Measurements from ENCODE around the gene AP3M1. TPM values are rescaled to one million over a fixed set of nuclear protein-coding genes. Genes with fewer than 3 reads are reported as not detected.

The AP3M1 gene
- total RNA-seq, 6 experiments from 2014 or later, result 16.2 to 22.4 (median 19.9) TPM

DNA sequence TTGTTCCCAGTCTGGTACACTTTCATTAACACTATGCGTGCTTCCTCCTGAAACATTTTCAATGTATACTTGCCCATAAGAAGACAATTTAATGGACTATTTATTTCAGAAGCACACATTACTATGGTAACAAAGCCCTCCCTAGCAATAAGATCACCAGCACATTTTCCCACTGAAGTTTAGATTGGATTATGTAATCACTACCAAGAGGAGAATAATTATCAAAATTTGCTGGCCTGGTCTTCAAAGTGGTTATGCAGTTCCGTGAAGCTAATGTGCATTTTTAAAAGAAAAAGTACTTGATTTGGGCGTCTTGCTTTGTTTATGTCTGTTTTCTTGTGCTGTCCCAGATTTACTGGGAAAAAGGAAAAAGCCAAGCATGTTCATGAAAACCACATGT, 61.9 kb downstream of the AP3M1 start:
- H3K36me3 ChIP-seq, result peaks cover 0 to 11% (median 0%) of the 10 kb centered on the region in 4 donors
- H3K9me3 ChIP-seq, result no peaks in the 10 kb centered on the region
- no peak for ATAC-seq
- H3K4me3 ChIP-seq, result no peak overlapping the region
- 77% methylated on average over 3 of the region's 3 CpGs for WGBS (ENCODE audit: insufficient coverage, low coverage, low lambda C conversion rate, missing lambda C conversion rate)
- TF ChIP-seq POLR2A (IDR thresholded peaks at IDR 0.05), result no peak
- TF ChIP-seq, protein P1, sequence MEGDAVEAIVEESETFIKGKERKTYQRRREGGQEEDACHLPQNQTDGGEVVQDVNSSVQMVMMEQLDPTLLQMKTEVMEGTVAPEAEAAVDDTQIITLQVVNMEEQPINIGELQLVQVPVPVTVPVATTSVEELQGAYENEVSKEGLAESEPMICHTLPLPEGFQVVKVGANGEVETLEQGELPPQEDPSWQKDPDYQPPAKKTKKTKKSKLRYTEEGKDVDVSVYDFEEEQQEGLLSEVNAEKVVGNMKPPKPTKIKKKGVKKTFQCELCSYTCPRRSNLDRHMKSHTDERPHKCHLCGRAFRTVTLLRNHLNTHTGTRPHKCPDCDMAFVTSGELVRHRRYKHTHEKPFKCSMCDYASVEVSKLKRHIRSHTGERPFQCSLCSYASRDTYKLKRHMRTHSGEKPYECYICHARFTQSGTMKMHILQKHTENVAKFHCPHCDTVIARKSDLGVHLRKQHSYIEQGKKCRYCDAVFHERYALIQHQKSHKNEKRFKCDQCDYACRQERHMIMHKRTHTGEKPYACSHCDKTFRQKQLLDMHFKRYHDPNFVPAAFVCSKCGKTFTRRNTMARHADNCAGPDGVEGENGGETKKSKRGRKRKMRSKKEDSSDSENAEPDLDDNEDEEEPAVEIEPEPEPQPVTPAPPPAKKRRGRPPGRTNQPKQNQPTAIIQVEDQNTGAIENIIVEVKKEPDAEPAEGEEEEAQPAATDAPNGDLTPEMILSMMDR (IDR thresholded peaks at IDR 0.05), result no peak
- no peak overlapping the region for H3K27ac ChIP-seq
- no peak for DNase-seq
- intact Hi-C loops (cut with DNase I), result no loop called here
- H3K27me3 ChIP-seq, result no peaks in the 10 kb centered on the region
- H3K4me1 ChIP-seq, result no peaks in the 10 kb centered on the region

DNA sequence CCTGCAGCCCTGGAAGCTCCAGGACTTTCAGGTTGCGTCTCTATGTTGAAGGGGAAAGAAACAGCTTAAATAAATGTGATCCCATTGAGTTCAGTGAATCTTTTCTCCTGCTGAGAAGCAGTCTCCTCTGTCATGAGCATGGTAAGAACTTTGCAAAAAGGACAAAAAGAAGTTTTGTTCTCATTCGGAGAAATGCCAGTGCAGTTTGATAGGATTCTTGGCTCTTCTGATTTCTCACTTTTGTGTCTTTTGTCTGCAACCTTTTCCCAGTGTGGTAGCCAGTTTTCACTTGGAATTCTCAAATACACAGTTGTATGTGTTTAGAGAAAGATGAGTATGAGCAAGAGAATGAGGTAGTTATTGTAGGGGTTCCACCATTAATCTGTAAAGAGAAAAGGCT, 64.3 kb downstream of the AP3M1 start:
- Histone ChIP-seq H3K27ac (no peak overlapping the region), H3K4me3 (no peak overlapping the region), H3K4me1 (peaks cover 0 to 19% (median 8%) of the 10 kb centered on the region in 4 donors), H3K36me3 (peaks cover 0 to 11% (median 0%) of the 10 kb centered on the region in 4 donors), H3K27me3 (no peaks in the 10 kb centered on the region), H3K9me3 (no peaks in the 10 kb centered on the region)
- TF ChIP-seq POLR2A (IDR thresholded peaks at IDR 0.05), result no peak
- TF ChIP-seq, protein P1 (IDR thresholded peaks at IDR 0.05), result no peak
- intact Hi-C loops (cut with DNase I), result no loop called here
- 95% methylated on average over 2 of the region's 2 CpGs for WGBS (ENCODE audit: insufficient coverage, low coverage, low lambda C conversion rate, missing lambda C conversion rate)
- no peak for DNase-seq
- ATAC-seq, result no peak

GRCh38 chr10:74084955-74085354, 65.7 kb downstream of the AP3M1 start:
- Histone ChIP-seq H3K9me3 (no peaks in the 10 kb centered on the region), H3K4me1 (peaks cover 0 to 19% (median 8%) of the 10 kb centered on the region in 4 donors), H3K27me3 (no peaks in the 10 kb centered on the region), H3K36me3 (peaks cover 0 to 7% (median 0%) of the 10 kb centered on the region in 4 donors), H3K27ac (no peak overlapping the region), H3K4me3 (no peak overlapping the region)
- no peak for TF ChIP-seq POLR2A (IDR thresholded peaks at IDR 0.05)
- TF ChIP-seq, protein P1 (IDR thresholded peaks at IDR 0.05), result no peak
- intact Hi-C loops (cut with DNase I), result no loop called here
- DNase-seq (no peak), ATAC-seq (no peak)
- WGBS (ENCODE audit: insufficient coverage, low coverage, low lambda C conversion rate, missing lambda C conversion rate), result 71% methylated on average over 3 of the region's 3 CpGs

GRCh38 chr10:74083304-74083703, 67.3 kb downstream of the AP3M1 start:
- H3K27ac ChIP-seq, result peak overlapping the region; percentile 4 to 37 (median 19)
- no peak overlapping the region for H3K4me3 ChIP-seq
- peaks cover 0 to 19% (median 8%) of the 10 kb centered on the region in 4 donors for H3K4me1 ChIP-seq
- peak in 1 of 3 donors; percentile 41 for DNase-seq
- H3K36me3 ChIP-seq, result no peaks in the 10 kb centered on the region
- peak; percentile 78 to 86 (median 84) for ATAC-seq
- no peak for TF ChIP-seq POLR2A (IDR thresholded peaks at IDR 0.05)
- TF ChIP-seq, protein P1 (IDR thresholded peaks at IDR 0.05), result no peak
- no peaks in the 10 kb centered on the region for H3K27me3 ChIP-seq
- WGBS (ENCODE audit: insufficient coverage, low coverage, low lambda C conversion rate, missing lambda C conversion rate), result 25% methylated on average over 2 of the region's 2 CpGs
- intact Hi-C loops (cut with DNase I), result no loop called here
- no peaks in the 10 kb centered on the region for H3K9me3 ChIP-seq
